Measurements from ENCODE around the gene GPN2.

DNA sequence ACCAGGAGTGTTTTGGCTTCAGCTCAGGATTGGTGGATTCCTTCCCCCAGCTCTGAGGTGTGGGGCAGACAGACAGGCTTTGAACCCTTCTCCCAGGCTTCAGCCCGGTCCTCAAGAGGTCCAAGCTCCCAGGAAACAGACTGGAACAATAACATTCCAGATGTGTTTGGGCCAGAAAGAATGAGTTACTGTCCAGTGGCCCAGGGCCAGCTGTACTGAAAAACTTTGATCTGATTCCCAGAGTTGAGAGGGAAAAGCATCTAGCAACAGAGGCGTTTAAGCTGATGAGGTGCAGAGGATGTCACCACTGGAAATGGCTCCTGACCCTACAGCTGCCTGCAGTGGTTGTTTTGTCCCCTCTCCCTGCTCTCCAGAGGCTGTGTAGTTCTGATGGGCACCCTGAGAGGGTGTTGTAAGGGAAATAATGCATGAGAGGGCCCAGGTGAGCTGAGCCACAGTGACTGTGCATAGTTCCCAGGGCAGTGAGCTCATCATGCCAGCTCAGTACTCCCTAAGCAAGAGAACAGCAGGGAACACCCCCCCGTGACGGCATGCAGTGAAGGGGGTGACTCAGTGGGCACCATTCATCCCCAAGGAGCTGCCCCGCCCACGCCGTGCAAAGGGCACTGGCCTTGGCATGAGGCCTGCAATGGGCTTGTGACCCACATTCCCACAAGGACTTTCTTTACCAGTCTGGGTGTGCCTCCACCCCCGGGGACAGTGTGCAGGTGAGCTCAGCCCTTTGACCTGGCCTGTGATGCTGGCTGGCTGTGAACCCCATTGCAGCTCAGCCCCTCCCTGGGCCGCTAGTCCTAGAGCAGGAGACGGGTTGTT lies 40.9 kb downstream of the GPN2 start:
- TF ChIP-seq, protein P1, sequence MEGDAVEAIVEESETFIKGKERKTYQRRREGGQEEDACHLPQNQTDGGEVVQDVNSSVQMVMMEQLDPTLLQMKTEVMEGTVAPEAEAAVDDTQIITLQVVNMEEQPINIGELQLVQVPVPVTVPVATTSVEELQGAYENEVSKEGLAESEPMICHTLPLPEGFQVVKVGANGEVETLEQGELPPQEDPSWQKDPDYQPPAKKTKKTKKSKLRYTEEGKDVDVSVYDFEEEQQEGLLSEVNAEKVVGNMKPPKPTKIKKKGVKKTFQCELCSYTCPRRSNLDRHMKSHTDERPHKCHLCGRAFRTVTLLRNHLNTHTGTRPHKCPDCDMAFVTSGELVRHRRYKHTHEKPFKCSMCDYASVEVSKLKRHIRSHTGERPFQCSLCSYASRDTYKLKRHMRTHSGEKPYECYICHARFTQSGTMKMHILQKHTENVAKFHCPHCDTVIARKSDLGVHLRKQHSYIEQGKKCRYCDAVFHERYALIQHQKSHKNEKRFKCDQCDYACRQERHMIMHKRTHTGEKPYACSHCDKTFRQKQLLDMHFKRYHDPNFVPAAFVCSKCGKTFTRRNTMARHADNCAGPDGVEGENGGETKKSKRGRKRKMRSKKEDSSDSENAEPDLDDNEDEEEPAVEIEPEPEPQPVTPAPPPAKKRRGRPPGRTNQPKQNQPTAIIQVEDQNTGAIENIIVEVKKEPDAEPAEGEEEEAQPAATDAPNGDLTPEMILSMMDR (IDR thresholded peaks at IDR 0.05): no peak
- TF ChIP-seq POLR2A (IDR thresholded peaks at IDR 0.05): no peak

All from right lobe of liver (tissue), 4 donors.